ENCODE data around the gene DNAJB5.
"Not testable (repeated sequence)": the region's sequence is repeated elsewhere in the genome, so short reads cannot be mapped to it uniquely, and the experiment has no call there.

The DNAJB5 gene

GRCh38 chr9:34989003-34989945 is at the start of gene DNAJB5:
Gene DNAJB5 (plus strand): TSS chr9:34989745. CDS start chr9:34990631, 886 bp downstream.
- peak; percentile 98 for DNase-seq

- DNase-seq = not testable (repeated sequence)
Measured at GRCh38 chr9:34939989-34940388, 49.6 kb upstream of the DNAJB5 start.

GRCh38 chr9:34948451-34948850 is 41.1 kb upstream of the DNAJB5 start:
- DNase-seq = no peak

GRCh38 chr9:34954225-34954624 is 35.3 kb upstream of the DNAJB5 start:
- no peak for DNase-seq

- not testable (repeated sequence) for DNase-seq
Measured at GRCh38 chr9:34956066-34956465, 33.5 kb upstream of the DNAJB5 start.

GRCh38 chr9:34956648-34957047 is 32.9 kb upstream of the DNAJB5 start:
- DNase-seq = no peak

GRCh38 chr9:34957492-34958410 is 31.8 kb upstream of the DNAJB5 start, which contains the start of gene PHF24:
Gene PHF24 (plus strand): TSS chr9:34958285. CDS start chr9:34971299, 13,014 bp downstream.
- no peak for DNase-seq

- DNase-seq = no peak
Measured at GRCh38 chr9:34958411-34958982, 31.0 kb upstream of the DNAJB5 start.

GRCh38 chr9:34959461-34959860 is 30.1 kb upstream of the DNAJB5 start:
- no peak for DNase-seq

- DNase-seq = no peak
Measured at GRCh38 chr9:34961574-34962490, 27.7 kb upstream of the DNAJB5 start.

GRCh38 chr9:34962546-34962945 is 27.0 kb upstream of the DNAJB5 start:
- no peak for DNase-seq

GRCh38 chr9:34963552-34963951 is 26.0 kb upstream of the DNAJB5 start:
- no peak for DNase-seq

- no peak for DNase-seq
Measured at GRCh38 chr9:34964458-34964857, 25.1 kb upstream of the DNAJB5 start.

GRCh38 chr9:34971146-34971811 is 18.3 kb upstream of the DNAJB5 start:
- no peak for DNase-seq

GRCh38 chr9:34974664-34975063 is 14.9 kb upstream of the DNAJB5 start:
- DNase-seq = no peak

- no peak for DNase-seq
Measured at GRCh38 chr9:34976441-34976840, 13.1 kb upstream of the DNAJB5 start.

GRCh38 chr9:34976992-34977391 is 12.6 kb upstream of the DNAJB5 start:
- no peak for DNase-seq

- no peak for DNase-seq
Measured at GRCh38 chr9:34980181-34980761, 9.3 kb upstream of the DNAJB5 start.

- DNase-seq = no peak
Measured at GRCh38 chr9:34982361-34982760, 7.2 kb upstream of the DNAJB5 start.

GRCh38 chr9:34983209-34983608 is 6.3 kb upstream of the DNAJB5 start:
- DNase-seq = no peak

- DNase-seq = no peak
Measured at GRCh38 chr9:34984049-34984448, 5.5 kb upstream of the DNAJB5 start.
